COLO668 (cell line): ENCODE data around the gene LIMS2.

Experiments
- DNase-seq: peaks from one replicate; lab custom pipeline; 2025; ENCODE audit not compliant: unreplicated experiment; lab: John Stamatoyannopoulos, UW

The LIMS2 gene, protein sequence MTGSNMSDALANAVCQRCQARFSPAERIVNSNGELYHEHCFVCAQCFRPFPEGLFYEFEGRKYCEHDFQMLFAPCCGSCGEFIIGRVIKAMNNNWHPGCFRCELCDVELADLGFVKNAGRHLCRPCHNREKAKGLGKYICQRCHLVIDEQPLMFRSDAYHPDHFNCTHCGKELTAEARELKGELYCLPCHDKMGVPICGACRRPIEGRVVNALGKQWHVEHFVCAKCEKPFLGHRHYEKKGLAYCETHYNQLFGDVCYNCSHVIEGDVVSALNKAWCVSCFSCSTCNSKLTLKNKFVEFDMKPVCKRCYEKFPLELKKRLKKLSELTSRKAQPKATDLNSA

DNA sequence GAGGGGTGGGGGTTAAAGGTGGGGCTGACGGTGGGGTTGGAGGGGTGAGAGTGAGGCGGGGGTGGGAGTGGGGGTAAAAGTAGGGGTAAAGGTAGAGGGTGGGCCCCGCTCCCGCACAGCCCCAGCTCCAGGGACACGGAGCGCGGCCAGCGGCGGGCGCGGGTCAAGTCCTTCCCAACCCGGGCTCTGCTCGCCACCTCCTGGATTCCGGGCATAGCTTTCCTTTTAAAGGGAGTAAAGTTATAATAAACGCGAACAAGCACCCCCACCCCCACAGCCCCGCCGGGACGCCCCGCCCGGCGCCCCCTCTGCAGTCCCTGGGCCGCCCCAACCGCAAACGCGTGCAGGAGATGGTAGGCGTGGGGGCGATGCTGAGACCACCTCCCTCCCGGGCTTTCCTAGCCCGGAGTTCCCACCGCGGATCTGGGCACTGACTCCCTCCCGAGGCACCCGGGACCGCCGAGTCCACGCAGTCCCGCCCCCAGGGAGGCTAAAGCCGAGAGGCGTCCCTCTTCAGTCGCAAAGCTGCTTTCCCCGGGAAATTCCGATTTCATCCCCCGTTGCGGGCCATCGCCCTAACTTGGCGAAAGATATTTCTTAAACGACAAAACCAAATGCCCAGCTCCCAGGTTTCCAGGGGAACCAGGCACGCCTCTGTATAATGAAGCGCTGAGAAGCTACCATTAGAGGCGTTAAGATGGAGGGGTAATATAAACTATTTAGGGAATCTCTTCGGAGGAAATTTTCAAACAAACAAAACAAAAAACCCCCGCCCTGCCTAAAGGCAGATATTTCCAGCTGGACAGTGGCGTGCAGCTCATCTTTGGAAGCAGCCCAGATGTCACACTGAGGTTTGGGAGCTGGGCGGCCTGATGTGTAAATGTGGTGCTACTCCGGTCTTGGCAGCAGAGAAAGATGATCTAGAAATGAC lies at the start of gene LIMS2:
Gene LIMS2 (minus strand): TSS at position 200 of the 931 bp plus-strand sequence. CDS start 506 bp downstream, outside the sequence.
- DNase-seq: peak; percentile 20

DNA sequence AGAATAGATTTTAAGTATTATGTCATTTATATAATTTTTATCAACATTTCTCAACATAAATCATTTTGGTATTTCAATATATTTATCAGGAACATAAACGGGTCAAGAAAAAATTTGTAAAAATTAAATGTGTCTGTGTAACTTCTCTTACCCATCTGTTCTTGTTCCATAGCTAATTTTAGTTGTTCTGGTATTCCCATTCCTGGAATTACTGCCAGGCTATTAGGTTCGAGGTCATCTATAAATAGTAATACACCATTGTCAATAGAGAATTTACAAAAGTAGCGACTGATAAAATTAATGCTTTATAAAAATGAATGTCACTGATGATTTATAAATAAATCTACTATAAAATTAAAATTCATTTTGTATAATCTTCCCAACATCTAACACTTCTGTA lies 47.5 kb upstream of the LIMS2 start:
- no peak for DNase-seq

DNA sequence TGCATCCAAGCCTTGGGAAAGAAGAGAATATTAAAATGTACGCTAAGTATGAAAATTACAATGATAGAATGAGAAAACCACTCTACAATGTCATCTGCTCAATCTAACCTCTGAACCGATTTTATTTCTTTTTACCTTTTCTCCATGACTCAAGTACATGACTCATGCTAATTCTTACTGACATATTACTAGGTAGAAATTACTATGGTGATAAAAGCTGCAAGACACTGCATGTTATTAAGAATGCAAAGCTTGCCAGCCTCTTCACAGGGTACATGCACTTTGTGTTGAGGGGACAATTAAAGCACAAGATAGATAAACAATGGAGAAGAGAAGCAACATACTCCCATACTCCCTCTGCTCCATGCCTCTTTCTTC lies 46.6 kb upstream of the LIMS2 start:
- DNase-seq: no peak

DNA sequence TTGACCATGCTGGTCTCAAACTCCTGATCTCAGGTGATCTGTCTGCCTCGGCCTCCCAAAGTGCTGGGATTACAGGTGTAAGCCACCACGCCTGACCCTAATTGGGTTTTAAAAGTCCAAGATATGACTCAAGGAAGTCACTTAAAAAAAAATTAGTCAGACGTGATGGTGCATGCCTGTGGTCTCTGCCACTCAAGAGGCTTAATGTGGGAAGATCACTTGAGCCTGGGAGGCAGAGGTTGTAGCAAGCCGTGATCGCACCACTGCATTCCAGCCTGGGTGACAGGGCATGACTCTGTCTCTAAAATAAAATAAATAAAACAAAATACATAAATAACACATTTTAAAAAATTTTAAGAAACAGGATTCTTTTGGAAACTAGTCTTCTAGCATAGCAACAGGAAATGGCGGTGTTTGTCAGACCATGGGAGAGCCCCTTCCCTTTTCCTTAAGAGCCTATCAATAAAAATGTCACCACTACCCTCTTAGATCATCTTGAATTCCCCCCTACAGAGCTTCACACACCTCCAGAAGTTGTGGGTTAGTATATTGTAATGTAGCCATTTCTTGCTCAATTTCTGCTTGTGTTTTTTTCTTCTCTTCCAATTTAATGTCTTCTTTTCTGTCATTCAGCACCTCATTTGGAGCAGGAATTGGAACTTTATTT lies 46.1 kb upstream of the LIMS2 start:
- DNase-seq: no peak

DNA sequence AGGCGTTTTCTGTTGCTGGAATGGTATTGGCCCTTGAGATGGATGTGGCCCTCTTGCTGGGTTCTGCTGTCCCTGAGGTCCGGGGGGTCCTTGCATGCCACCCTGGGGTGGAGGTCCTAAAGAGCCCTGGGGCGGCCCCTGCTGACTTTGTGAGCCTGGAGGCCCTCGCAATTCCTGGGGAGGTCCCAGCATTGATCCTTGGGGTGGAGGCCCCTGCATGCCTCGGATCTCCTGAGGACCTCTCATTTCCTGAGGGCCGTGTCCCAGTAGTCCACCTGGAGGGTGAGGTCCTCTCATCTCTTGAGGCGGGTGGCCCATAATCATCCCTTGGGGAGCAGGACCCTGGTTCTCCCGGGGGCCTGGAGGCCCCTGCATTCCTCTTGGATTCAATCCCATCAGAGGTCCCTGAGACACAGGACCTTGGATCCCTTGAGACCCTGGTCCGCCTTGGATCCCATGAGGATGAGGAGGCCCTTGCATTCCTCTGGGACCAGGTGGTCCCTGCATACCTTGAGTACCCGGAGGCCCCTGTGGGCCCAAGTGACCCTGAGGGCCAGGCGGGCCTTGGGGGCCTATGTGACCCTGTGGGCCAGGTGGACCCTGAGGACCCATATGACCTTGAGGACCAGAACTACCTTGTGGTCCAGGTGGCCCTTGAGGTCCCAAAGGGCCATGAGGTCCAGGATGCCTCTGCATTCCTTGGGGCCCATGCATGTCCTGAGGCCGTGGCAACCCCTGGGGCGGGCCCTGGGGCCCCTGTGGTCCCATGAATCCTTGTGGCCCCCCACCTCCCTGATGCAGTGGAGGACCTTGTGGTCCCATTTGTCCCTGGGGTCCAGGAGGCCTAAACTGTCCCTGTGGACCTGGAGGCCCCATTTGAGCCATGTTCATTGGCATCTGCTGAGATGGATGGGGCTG lies 44.2 kb upstream of the LIMS2 start:
- no peak for DNase-seq

DNA sequence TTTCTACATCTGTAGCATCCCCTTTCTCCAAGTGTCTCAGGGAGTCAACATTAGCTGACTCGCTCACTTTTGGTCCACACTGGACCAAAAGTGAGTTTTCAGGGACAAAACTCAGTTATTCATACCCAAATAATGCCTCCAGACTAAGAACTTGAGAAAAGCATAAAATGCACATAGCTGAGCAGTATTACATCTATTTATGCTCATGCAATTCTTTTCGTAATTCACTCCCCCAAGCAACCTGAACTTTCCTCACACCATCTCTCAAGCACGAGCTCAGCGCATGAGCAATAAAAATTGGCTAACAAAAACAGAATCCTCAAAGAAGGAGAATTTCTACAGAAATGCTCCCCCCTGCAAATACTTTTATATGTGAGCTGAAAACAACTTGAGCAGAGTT lies 42.9 kb upstream of the LIMS2 start:
- no peak for DNase-seq

DNA sequence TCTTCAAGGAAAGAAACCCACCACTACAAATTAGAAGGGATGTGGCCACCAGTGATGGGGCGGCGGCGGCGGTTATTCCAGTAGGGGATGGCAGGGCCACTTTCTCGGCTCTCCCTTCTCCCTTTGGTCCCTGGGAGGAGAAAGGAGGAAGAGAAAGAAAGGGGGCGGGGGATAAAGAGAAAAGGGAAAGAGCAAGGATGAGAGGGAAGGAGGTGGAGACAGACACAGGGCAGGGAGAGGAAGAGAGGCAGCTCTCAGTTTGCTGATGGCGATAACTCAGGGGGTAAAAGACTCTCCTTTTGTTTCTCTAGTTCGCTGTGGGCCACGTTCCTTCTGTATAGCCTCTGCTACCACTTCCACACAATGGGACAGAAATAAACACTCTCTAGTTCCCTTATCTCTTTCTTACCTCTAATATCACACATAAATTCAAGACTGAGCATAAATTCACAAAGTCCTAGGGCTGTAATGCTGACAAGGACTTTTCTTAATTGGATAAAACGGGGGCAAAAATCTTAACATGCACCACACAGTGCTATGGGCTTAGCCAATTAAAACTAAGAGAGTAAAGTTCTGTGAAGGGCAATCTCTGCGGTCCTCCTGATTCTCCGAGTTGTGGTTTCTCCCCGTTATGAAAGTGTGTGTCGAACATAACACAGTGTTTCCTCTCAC lies 40.6 kb upstream of the LIMS2 start:
- DNase-seq: no peak

DNA sequence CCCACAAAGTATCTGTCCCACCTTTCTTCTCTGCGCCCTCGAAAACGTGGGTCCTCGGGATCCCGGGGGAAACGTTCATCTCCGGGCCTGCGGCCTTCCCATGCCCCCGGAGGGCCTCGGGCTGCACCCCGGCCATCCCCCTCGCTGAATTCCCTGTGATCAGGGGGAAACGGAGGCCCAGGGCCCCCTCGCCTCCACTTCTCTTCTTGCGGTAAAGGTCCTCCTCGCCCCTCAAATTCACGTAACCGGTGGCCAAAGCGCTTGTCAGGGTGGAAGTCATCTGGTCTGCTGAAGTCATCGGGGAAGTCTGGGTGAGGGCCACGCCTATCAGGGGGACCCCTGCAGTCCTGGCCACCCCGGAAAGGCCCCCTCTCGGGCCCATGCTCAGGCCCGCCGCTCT lies 38.2 kb upstream of the LIMS2 start:
- no peak for DNase-seq

DNA sequence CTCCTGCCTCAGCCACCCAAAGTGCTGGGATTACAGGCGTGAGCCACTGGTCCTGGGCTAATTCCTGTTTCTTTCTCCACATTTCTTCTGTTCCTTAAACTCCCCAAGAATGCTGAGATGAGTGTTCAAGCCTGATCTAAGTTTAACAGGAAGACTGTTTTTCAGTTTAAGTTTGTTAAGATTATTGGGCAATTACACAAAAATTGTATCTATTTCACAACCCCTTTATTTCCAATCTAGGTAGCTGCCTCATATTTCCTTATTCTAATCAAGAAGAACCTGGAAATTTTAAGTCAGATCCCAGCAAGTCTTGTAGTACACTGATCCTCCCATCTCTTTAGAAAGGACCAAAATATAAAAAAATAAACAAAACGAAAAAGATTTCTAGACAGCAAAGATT lies 37.7 kb upstream of the LIMS2 start:
- DNase-seq: no peak

DNA sequence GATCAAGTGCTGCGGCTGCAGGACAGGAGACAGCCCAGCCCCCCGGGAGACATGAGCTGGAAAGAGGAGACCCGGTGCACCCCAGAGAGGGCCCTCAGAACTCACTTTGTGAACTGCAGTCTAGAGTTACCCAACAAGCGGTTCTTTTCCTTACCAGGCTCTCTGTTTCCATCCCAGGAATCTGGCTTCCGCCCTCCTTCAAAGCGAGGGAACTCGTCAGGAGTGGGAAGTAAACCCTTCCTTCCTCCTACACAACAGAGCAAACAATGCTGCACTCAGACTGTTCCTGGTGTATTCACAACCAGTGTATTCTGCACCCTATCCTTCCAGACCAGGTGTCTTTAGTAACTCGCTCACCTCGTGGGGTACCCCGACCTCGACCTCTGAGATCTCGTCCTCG lies 34.0 kb upstream of the LIMS2 start:
- DNase-seq: no peak

DNA sequence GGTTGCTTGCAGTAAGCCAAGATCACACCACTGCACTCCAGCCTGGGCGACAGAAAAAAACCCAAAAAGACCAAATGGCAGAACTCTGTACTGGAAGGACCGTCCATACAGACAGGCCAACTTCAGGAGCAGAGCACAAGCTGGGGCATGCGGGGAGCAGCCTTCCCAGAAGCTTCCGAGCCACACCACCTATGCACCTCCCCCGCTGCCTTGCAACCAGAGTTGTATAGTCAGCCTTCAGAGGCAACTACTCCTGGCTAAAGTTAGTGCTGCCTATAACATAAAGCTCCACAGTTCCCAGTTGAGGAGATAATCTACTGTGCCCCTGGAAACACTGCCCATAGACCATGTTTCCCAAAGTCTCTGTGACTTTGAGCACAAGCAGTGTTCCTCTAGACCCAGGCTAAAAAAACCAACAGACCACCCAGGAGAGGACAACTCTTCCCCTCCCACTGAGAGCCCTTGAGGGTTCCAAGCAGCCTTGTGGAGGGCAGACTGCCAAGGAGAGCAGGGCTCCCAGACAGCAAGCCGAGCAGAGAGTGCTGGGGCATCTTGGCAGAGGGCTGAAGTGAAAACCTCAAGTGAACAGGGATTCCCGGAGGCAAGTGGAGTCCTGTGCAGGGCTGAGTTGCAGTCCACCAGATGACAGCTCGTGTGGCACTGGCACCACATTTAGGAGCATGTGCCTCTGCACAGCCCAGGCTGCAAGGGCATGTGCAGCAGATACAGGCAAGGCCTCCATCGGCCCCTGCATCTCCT lies 32.7 kb upstream of the LIMS2 start:
- no peak for DNase-seq

DNA sequence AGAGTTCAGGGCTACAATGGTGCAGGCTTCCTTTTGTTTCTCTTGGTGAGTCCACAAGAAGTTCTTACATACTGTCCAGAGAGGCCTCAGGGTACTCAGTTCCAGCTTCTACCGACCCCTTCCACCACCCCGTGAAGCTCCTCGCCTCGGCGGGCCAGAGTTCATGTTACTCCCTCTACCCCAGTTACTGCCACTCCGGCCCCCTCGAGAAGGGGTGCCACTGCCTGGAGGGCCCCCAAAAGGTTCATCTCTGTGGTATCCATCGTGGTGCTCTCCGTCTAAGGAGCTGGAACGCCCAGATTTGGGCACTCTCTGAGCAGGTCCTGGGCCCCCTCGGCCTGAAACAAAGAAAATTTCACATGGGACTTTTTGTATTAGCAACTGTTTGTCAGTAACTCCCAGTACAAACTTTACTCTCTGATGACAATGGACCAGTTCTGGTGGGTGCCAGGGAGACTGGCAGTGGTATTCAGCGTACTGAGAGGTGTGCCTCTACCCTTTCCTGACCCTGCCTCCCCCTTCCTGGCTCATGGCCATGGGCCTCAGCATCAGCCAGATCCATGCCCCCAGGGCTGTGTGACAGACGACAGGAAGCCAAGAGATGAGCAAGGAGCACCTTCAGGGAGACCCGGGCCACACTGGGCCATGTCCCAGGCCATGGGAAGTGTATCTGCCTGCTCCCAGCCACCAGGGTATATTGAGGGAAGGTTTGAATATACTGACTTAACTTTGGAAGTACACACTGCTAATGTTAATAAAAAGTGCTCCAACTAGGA lies 31.1 kb upstream of the LIMS2 start:
- no peak for DNase-seq

DNA sequence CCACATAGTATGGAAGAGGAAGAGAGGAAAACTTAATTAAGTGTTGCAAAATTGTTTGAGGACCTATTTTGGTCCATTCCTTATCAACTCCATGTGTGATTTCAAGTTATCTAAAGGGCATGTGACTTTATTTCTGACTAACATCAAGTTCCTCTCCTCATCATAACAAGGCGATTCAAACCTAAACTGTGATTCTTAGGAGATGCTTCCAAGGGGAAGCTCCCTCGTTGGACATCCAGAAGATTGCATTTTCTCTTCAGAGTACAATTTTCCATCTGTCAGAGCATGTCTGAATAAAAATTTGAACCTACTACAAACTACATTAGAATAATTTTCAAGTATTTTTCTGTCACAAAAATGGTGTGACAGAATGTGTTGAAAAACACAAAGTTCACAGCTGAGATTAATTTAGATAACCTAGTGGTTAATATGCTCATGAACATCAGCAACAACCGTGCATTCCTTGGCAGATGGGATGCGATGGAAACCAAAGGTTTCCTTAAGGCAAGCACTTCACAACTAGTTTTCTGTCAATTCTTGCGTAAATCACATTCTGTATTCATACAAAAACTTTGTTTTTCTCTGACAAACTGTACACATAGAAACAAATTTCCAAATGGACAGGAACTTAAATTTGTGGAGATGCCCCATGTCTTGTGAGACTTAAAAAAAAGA lies 30.2 kb upstream of the LIMS2 start:
- no peak for DNase-seq

DNA sequence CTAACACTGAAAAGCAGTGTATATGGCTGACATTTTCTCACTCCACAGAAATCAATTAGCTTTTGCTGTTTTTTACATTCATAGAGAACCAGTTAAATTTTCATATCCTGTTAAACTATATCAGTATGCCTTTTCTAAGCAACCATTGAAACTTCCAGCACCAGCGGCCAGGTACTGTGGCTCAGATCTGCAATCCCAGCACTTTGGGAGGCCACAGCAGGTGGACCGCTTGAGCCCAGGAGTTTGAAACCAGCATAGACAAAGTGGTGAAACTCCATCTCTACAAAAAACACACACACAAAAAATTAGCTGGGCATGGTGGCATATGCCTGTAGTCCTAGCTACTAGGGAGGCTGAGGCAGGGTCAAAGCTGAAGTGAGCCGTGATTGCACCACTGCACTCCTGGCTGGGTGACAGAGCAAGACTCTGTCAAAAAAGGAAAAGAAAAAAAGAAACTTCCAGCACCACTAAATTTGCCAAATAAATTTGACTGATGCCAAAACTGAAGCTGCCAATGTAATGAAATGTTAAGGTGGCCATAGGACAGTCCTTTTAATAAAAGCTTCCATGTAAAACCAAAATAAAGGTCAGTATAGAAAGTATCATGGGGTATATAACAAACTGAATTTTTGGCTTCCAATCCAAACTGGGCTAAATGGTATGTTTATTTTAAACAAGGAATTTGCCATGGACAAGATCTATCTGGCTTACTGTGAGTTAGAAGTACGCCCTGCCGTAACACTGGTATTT lies 29.5 kb upstream of the LIMS2 start:
- no peak for DNase-seq

DNA sequence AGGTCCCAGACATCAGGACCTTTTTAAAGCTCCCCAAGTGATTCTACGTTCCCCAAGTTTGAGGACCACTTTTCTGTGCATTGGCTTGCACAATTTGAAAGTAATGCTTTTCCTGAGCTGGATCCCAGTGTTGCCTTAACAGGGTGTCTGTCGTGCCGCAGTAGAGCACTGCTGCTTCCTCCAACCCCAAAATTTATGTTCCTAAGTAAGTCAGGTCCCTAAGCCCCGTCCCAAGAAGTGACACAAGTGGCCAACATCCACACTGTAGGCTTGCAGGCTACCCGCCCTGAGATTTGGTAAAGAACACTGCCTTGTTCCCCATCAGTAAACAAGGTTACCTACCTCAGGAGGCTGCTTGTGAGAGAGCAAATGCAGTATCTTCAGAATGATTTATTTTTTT lies 28.0 kb upstream of the LIMS2 start:
- no peak for DNase-seq

DNA sequence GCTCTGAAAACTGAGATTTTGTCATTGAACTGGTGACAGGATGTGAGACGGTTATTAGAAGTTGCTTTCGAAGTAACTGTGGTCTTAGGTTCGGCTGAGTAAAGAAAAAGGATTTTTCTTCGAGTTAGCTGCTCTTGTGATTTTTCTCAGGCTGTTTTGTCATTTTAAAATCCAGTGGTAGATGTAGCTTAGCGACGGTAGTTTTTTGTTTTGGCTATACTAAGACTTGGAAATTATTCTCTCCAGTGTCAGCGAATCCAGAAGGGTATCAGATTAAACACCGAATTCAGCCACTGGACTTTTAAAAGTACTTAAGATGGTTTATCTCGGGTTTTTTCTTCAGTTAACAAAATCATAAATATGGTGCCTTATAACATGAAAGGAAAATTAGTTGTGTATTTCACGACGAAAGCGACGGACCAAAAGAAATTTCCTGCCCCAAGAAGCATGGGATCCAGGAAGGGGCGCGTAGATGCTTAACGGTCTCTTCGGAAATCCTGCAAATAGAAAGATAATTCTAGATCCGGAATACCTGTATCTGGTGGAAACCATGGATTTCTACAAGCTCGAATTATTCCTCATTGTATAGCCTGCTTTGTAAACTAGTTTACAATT lies 27.2 kb upstream of the LIMS2 start:
- DNase-seq: no peak
